ENCODE measurements around the gene MAGI1. TPM values are rescaled to one million over a fixed set of nuclear protein-coding genes. Genes with fewer than 3 reads are reported as not detected.
"Not testable (repeated sequence)": the region's sequence is repeated elsewhere in the genome, so short reads cannot be mapped to it uniquely, and the experiment has no call there.

The MAGI1 gene
- total RNA-seq, 1 donor from 2014 or later, result not detected

DNA sequence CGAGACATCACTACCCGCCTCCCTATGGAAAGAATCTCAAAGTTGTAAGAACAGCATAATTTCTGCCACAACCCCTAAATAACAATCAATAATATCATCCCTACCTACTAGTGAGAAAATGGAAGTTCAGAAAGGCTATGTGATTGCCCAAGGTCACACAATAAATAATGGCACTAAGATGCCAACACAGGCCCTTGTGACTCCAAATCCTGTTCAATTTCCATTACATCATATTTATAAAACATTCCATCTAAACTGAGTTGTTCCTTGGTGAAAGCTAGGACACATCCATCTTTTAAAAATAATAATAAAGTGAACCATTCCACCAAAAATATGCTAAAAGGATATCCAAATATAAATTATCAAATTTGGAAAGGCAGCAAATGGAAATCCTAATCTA is 144.6 kb downstream of the MAGI1 start:
- ChIA-PET POLR2A (no interaction called here), CTCF (no interaction called here)
- H3K9me3 Mint-ChIP-seq, result no peaks in the 10 kb centered on the region
- no peaks in the 10 kb centered on the region for H3K36me3 Mint-ChIP-seq (ENCODE audit: low read depth)
- H3K27me3 Mint-ChIP-seq, result no peaks in the 10 kb centered on the region
- no peak for TF ChIP-seq CTCF (IDR thresholded peaks at IDR 0.05)
- no peak overlapping the region for H3K4me3 Mint-ChIP-seq
- intact Hi-C loops (cut with micrococcal nuclease), result no loop called here
- no peak for ATAC-seq (ENCODE audit: low read depth)
- H3K27ac Mint-ChIP-seq, result no peak overlapping the region
- no peak for DNase-seq
- no peaks in the 10 kb centered on the region for H3K4me1 Mint-ChIP-seq

DNA sequence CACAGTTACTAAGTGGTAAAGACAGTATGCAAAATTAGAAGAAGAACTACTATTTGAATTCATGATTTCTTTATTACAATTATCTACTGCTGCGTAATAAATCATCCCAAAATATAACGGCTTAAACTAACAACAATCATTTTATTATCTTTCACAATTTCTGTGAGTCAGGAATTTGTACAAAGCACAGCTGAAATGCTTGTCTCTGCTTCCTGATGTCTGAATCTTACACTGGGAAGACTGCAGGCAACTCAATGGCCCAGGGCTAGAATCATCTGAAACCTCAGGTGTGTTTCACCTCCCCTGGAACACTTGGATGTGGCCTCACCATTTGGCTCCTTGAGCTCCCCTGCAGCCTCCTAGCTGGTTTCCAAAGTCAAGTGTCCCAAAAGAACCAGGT is 145.1 kb downstream of the MAGI1 start:
- Mint-ChIP-seq H3K9me3 (no peaks in the 10 kb centered on the region), H3K36me3 (ENCODE audit: low read depth) (no peaks in the 10 kb centered on the region), H3K4me3 (no peak overlapping the region), H3K27me3 (no peaks in the 10 kb centered on the region), H3K27ac (no peak overlapping the region), H3K4me1 (no peaks in the 10 kb centered on the region)
- intact Hi-C loops (cut with micrococcal nuclease), result no loop called here
- ChIA-PET CTCF (no interaction called here), POLR2A (no interaction called here)
- no peak for ATAC-seq (ENCODE audit: low read depth)
- no peak for TF ChIP-seq CTCF (IDR thresholded peaks at IDR 0.05)
- DNase-seq, result no peak

- H3K36me3 Mint-ChIP-seq (ENCODE audit: low read depth); H3K27me3 Mint-ChIP-seq; H3K9me3 Mint-ChIP-seq; CTCF ChIA-PET; ATAC-seq (ENCODE audit: low read depth); intact Hi-C loops (cut with micrococcal nuclease); H3K4me3 Mint-ChIP-seq; DNase-seq; POLR2A ChIA-PET; H3K4me1 Mint-ChIP-seq; H3K27ac Mint-ChIP-seq: not testable (repeated sequence)
Measured at GRCh38 chr3:65891477-65891876, 147.2 kb downstream of the MAGI1 start.

GRCh38 chr3:65890328-65890727 is 148.4 kb downstream of the MAGI1 start:
- Mint-ChIP-seq H3K4me3 (no peak overlapping the region), H3K36me3 (ENCODE audit: low read depth) (no peaks in the 10 kb centered on the region), H3K9me3 (no peaks in the 10 kb centered on the region), H3K27ac (no peak overlapping the region), H3K27me3 (no peaks in the 10 kb centered on the region), H3K4me1 (no peaks in the 10 kb centered on the region)
- no peak for TF ChIP-seq CTCF (IDR thresholded peaks at IDR 0.05)
- intact Hi-C loops (cut with micrococcal nuclease), result no loop called here
- POLR2A ChIA-PET, result interaction anchor here (0.7 kb wide), 1 partner anchor 152 kb away, joined by 3 read pairs; no protein-coding TSS in a partner anchor
- CTCF ChIA-PET, result no interaction called here
- no peak for ATAC-seq (ENCODE audit: low read depth)
- DNase-seq, result no peak

DNA sequence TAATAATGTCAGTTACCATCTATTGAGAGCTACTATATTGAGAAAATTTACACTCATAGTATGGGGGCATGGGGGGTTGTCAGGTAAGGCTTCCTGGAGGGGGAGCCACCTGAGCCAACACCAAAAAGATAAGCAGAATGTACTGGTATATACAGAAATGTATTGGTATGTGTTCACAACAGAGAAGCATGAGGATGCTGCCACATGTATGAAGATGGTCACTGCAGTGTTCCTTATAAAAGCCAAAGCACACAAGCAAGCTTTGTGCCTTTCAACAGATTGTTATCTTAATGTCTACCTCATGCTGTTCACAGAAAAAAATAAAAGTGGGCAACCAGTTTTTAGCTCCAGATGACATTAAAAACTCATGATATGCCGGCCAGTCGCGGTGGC is 149.0 kb downstream of the MAGI1 start:
- no peak overlapping the region for H3K4me3 Mint-ChIP-seq
- DNase-seq (no peak), ATAC-seq (ENCODE audit: low read depth) (no peak)
- no peaks in the 10 kb centered on the region for H3K27me3 Mint-ChIP-seq
- no peaks in the 10 kb centered on the region for H3K36me3 Mint-ChIP-seq (ENCODE audit: low read depth)
- no peaks in the 10 kb centered on the region for H3K4me1 Mint-ChIP-seq
- ChIA-PET POLR2A (no interaction called here), CTCF (no interaction called here)
- H3K9me3 Mint-ChIP-seq, result no peaks in the 10 kb centered on the region
- no peak for TF ChIP-seq CTCF (IDR thresholded peaks at IDR 0.05)
- no peak overlapping the region for H3K27ac Mint-ChIP-seq
- intact Hi-C loops (cut with micrococcal nuclease), result no loop called here

- Mint-ChIP-seq H3K4me1 (no peaks in the 10 kb centered on the region), H3K9me3 (no peaks in the 10 kb centered on the region)
- POLR2A ChIA-PET, result no interaction called here
Measured at GRCh38 chr3:65888980-65889706, 149.6 kb downstream of the MAGI1 start.

More at GRCh38 chr3:65888980-65889706, 149.6 kb downstream of the MAGI1 start:
- CTCF ChIA-PET, result no interaction called here
- no peaks in the 10 kb centered on the region for H3K27me3 Mint-ChIP-seq
- DNase-seq (no peak), ATAC-seq (ENCODE audit: low read depth) (no peak)
- intact Hi-C loops (cut with micrococcal nuclease), result no loop called here
- H3K27ac Mint-ChIP-seq, result no peak overlapping the region
- no peaks in the 10 kb centered on the region for H3K36me3 Mint-ChIP-seq (ENCODE audit: low read depth)
- H3K4me3 Mint-ChIP-seq, result no peak overlapping the region
- TF ChIP-seq CTCF (IDR thresholded peaks at IDR 0.05), result no peak

Data from activated B cell treated with CpG ODN at 0.5 μM for 24 hours (primary cell).